HepG2 (cell line): ENCODE measurements around the gene GRHPR. TPM values are rescaled to one million over a fixed set of nuclear protein-coding genes. Genes with fewer than 3 reads are reported as not detected.

Experiments
- AGO1 ChIP-seq: fragments of 200-400 bp; formaldehyde crosslinking; IDR thresholded peaks from 2 replicates; pipeline ENCODE4 v1.6.1; 2017; ENCODE audit warnings: mild to moderate bottlenecking, low read depth, low read length, moderate library complexity; ENCODE audit not compliant: poor library complexity, severe bottlenecking
- ATF1 ChIP-seq: IDR thresholded peaks from 2 replicates; pipeline ENCODE4 v1.6.1; 2016; ENCODE audit warnings: mild to moderate bottlenecking, control low read depth
- BORCS8-MEF2B ChIP-seq: sonication (generic); formaldehyde crosslinking; IDR thresholded peaks from 2 replicates; pipeline ENCODE4 v1.8.0; 2022; ENCODE audit warnings: mild to moderate bottlenecking, missing genetic modification reagents
- CCAR2 ChIP-seq: fragments of 200-400 bp; formaldehyde crosslinking; optimal IDR thresholded peaks from 2 replicates; pipeline ENCODE3; 2018; ENCODE audit warnings: low read depth, mild to moderate bottlenecking, low read length, moderate library complexity
- DR1 ChIP-seq: sonication (generic); formaldehyde crosslinking; IDR thresholded peaks from 2 replicates; pipeline ENCODE4 v1.8.0; 2021; ENCODE audit warnings: mild to moderate bottlenecking, missing genetic modification reagents, inconsistent platforms
- EZH2 ChIP-seq: conservative IDR thresholded peaks from 2 replicates; pipeline ENCODE4 v1.6.1; 2012; ENCODE audit warnings: mild to moderate bottlenecking, low read depth, low read length, moderate library complexity
- GATA4 ChIP-seq: sonication (generic); IDR thresholded peaks from 2 replicates; pipeline ENCODE4 v1.6.1; 2016; ENCODE audit warnings: antibody characterized with exemption, low read depth, borderline replicate concordance
- HNRNPK ChIP-seq: fragments of 200-400 bp; formaldehyde crosslinking; IDR thresholded peaks from 2 replicates; pipeline ENCODE4 v1.6.1; 2018; ENCODE audit warnings: low read length, low read depth, moderate library complexity, mild to moderate bottlenecking; ENCODE audit not compliant: poor library complexity, severe bottlenecking
- JUND ChIP-seq: sonication (generic); formaldehyde crosslinking; IDR thresholded peaks from 2 replicates; pipeline ENCODE4 v1.8.0; 2022; ENCODE audit warnings: mild to moderate bottlenecking, missing genetic modification reagents
- KLF13 ChIP-seq: sonication (generic); formaldehyde crosslinking; IDR thresholded peaks from 2 replicates; pipeline ENCODE4 v1.4.0; 2020; ENCODE audit warnings: mild to moderate bottlenecking, missing genetic modification reagents
- LCORL ChIP-seq, 2 experiments: fragments of 450-650 bp in 1 of 2; sonication (generic) in 1 of 2; formaldehyde crosslinking in 1 of 2; IDR thresholded peaks; 2 replicates each; pipeline versions ENCODE4 v1.5.0 to v1.6.1; 2017 to 2020; ENCODE audit warnings: antibody characterized with exemption in 1 of 2, missing genetic modification reagents in 1 of 2
- MED1 ChIP-seq: sonication (generic); formaldehyde crosslinking; IDR thresholded peaks from 2 replicates; pipeline ENCODE4 v1.4.0; 2020; ENCODE audit warnings: missing genetic modification reagents
- PRPF4 ChIP-seq: fragments of 200-400 bp; formaldehyde crosslinking; IDR thresholded peaks from 2 replicates; pipeline ENCODE4 v1.6.1; 2016; ENCODE audit warnings: low read length, low read depth; ENCODE audit not compliant: poor library complexity, severe bottlenecking
- RBM39 ChIP-seq: fragments of 200-400 bp; formaldehyde crosslinking; IDR thresholded peaks from one replicate; pipeline ENCODE4 v1.6.1; 2018; ENCODE audit warnings: antibody characterized with exemption, mild to moderate bottlenecking, low read depth, low read length; ENCODE audit not compliant: poor library complexity, severe bottlenecking
- SALL1 ChIP-seq: sonication (generic); formaldehyde crosslinking; IDR thresholded peaks from 2 replicates; pipeline ENCODE4 v1.8.0; 2022; ENCODE audit warnings: mild to moderate bottlenecking, missing genetic modification reagents
- SMC3 ChIP-seq: IDR thresholded peaks from 2 replicates; pipeline ENCODE4 v1.6.1; 2011; ENCODE audit warnings: low read length, improper control_type of control experiment
- TP53 ChIP-seq: sonication (generic); formaldehyde crosslinking; conservative IDR thresholded peaks from 2 replicates; pipeline ENCODE4 v1.4.0; 2020; ENCODE audit warnings: missing genetic modification reagents
- U2AF2 ChIP-seq: fragments of 200-400 bp; formaldehyde crosslinking; IDR thresholded peaks from 2 replicates; pipeline ENCODE4 v1.6.1; 2017; ENCODE audit warnings: low read depth, mild to moderate bottlenecking, low read length
- ZBTB7B ChIP-seq: sonication (generic); formaldehyde crosslinking; IDR thresholded peaks from 2 replicates; pipeline ENCODE4 v1.4.0; 2020; ENCODE audit warnings: missing genetic modification reagents
- ZNF263 ChIP-seq: sonication (generic); formaldehyde crosslinking; IDR thresholded peaks from 2 replicates; pipeline ENCODE4 v1.4.0; 2020; ENCODE audit warnings: missing genetic modification reagents
- ZNF772 ChIP-seq: sonication (generic); formaldehyde crosslinking; IDR thresholded peaks from 2 replicates; pipeline ENCODE4 v1.5.0; 2020; ENCODE audit warnings: mild to moderate bottlenecking, missing genetic modification reagents
- polyA plus RNA-seq, 8 experiments: library from polyadenylated mRNA; depleted of rRNA in 3 of 8; stranded (reverse) in 7 of 8; unstranded in 1 of 8; fragments of >200 nt; fragmentation: Illumina TruSeq in 4 of 8; extraction: Trizol in 4 of 8; gene quantifications; 2 replicates each; pipeline versions ENCODE4 v1.2.1 to v1.2.3, GENCODE V29; 2011 to 2016; ENCODE audit warnings: low read depth in 4 of 8, missing spikeins in 1 of 8, mixed read lengths in 1 of 8; ENCODE audit not compliant: insufficient read depth in 1 of 8
- total RNA-seq, 5 experiments: library from RNA; depleted of rRNA; stranded (reverse); fragments of >200 nt; fragmentation: Illumina TruSeq; extraction: Trizol; gene quantifications; 2 replicates each; pipeline ENCODE4 v1.2.3, GENCODE V29; 2016; ENCODE audit warnings: low read depth in 1 of 5
- TF ChIP-seq, protein P1 (sequence below): sonication (generic); formaldehyde crosslinking; IDR thresholded peaks from 2 replicates; pipeline ENCODE4 v1.5.0; 2020; ENCODE audit warnings: mild to moderate bottlenecking, missing genetic modification reagents
- TF ChIP-seq, protein P2 (sequence below): sonication (generic); formaldehyde crosslinking; IDR thresholded peaks from 2 replicates; pipeline ENCODE4 v1.4.0; 2020; ENCODE audit warnings: mild to moderate bottlenecking, missing genetic modification reagents, borderline replicate concordance

The GRHPR gene
- total and polyA plus RNA-seq, 2 of the 13 experiments (the other 11 are each of a cell fraction or from before 2014, with no cell fraction given), result 113 to 115 TPM

DNA sequence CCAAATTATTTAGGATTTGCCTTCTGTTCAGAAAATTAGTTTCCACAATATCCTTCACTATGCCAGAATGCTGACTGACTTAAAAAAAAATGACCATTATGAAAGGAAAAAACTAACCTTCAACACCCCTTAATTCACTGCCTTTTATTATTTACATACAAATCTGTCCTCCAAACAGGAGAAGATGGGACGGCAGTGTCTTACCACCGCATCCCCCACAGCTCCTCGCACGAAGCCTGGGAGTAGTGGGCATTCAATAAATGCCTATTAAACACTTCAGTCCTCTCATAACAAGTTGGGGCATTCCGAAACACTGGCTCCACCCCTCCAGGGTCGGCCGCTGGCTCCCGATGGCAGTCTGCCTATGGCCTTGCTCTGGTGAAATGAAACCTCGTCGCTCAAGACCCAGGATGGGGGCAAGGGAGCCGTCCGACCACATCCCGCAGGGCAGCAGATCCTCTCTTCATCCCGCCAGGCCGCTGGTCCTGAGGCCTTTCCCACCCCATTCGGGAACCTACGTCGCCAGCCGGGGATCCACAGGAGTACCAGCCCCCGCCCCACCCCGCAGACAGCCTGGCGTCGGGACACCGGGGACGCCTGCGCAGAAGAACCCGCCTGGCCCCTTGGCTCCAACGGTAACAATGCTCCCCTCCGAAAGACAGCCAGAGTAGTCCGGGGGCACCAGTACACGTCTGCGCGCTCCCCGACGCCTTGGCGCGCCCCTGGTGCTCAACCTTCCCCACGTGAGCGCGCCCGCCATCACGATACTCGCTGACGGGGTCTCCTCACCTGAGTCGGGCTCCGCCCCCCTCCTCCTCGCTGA, 42.1 kb downstream of the GRHPR start (continued):
- TF ChIP-seq KLF13 (CRISPR knock-in tag) (peak; percentile 34; the same call in 1 of the 2 replicates), ZNF263 (CRISPR knock-in tag) (0 out of 2 replicates have a peak, but pooled peaks have one; percentile 36), EZH2 (no peak), SALL1 (peak; percentile 57; the same call in 1 of the 2 replicates), PRPF4 (no peak), LCORL (IDR thresholded peaks at IDR 0.05) (no peak), LCORL (CRISPR knock-in tag; IDR thresholded peaks at IDR 0.05) (no peak), ZBTB7B (CRISPR knock-in tag) (no peak), MED1 (peak; percentile 16; the same call in 1 of the 2 replicates), SMC3 (no peak), ATF1 (CRISPR knock-in tag) (no peak), GATA4 (no peak), CCAR2 (no peak), BORCS8-MEF2B (CRISPR knock-in tag) (no peak; the same call in 1 of the 2 replicates), JUND (CRISPR knock-in tag) (no peak), ZNF772 (CRISPR knock-in tag) (peak; percentile 24; the same call in 1 of the 2 replicates), AGO1 (no peak), U2AF2 (no peak), DR1 (CRISPR knock-in tag) (0 out of 2 replicates have a peak, but pooled peaks have one; percentile 38), TP53 (CRISPR knock-in tag) (no peak), HNRNPK (peak; percentile 11), RBM39 (peak; percentile 46)
- TF ChIP-seq, protein P1, sequence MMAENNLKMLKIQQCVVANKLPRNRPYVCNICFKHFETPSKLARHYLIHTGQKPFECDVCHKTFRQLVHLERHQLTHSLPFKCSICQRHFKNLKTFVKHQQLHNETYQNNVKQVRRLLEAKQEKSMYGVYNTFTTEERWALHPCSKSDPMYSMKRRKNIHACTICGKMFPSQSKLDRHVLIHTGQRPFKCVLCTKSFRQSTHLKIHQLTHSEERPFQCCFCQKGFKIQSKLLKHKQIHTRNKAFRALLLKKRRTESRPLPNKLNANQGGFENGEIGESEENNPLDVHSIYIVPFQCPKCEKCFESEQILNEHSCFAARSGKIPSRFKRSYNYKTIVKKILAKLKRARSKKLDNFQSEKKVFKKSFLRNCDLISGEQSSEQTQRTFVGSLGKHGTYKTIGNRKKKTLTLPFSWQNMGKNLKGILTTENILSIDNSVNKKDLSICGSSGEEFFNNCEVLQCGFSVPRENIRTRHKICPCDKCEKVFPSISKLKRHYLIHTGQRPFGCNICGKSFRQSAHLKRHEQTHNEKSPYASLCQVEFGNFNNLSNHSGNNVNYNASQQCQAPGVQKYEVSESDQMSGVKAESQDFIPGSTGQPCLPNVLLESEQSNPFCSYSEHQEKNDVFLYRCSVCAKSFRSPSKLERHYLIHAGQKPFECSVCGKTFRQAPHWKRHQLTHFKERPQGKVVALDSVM (CRISPR knock-in tag), result 0 out of 2 replicates have a peak, but pooled peaks have one; percentile 10
- TF ChIP-seq, protein P2, sequence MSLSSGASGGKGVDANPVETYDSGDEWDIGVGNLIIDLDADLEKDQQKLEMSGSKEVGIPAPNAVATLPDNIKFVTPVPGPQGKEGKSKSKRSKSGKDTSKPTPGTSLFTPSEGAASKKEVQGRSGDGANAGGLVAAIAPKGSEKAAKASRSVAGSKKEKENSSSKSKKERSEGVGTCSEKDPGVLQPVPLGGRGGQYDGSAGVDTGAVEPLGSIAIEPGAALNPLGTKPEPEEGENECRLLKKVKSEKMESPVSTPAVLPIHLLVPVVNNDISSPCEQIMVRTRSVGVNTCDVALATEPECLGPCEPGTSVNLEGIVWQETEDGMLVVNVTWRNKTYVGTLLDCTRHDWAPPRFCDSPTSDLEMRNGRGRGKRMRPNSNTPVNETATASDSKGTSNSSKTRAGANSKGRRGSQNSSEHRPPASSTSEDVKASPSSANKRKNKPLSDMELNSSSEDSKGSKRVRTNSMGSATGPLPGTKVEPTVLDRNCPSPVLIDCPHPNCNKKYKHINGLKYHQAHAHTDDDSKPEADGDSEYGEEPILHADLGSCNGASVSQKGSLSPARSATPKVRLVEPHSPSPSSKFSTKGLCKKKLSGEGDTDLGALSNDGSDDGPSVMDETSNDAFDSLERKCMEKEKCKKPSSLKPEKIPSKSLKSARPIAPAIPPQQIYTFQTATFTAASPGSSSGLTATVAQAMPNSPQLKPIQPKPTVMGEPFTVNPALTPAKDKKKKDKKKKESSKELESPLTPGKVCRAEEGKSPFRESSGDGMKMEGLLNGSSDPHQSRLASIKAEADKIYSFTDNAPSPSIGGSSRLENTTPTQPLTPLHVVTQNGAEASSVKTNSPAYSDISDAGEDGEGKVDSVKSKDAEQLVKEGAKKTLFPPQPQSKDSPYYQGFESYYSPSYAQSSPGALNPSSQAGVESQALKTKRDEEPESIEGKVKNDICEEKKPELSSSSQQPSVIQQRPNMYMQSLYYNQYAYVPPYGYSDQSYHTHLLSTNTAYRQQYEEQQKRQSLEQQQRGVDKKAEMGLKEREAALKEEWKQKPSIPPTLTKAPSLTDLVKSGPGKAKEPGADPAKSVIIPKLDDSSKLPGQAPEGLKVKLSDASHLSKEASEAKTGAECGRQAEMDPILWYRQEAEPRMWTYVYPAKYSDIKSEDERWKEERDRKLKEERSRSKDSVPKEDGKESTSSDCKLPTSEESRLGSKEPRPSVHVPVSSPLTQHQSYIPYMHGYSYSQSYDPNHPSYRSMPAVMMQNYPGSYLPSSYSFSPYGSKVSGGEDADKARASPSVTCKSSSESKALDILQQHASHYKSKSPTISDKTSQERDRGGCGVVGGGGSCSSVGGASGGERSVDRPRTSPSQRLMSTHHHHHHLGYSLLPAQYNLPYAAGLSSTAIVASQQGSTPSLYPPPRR (CRISPR knock-in tag), result no peak; the same call in 1 of the 2 replicates
